CD4-positive, alpha-beta T cell treated with Interleukin-6 for 4 hours (primary cell): ENCODE data around the gene KIF15.
"Not testable (repeated sequence)": the region's sequence is repeated elsewhere in the genome, so short reads cannot be mapped to it uniquely, and the experiment has no call there.

Experiments
- DNase-seq: peaks from one replicate; pipeline ENCODE4 v3.0.0-alpha.2; 2020; ENCODE audit warnings: mixed read lengths

The KIF15 gene, protein sequence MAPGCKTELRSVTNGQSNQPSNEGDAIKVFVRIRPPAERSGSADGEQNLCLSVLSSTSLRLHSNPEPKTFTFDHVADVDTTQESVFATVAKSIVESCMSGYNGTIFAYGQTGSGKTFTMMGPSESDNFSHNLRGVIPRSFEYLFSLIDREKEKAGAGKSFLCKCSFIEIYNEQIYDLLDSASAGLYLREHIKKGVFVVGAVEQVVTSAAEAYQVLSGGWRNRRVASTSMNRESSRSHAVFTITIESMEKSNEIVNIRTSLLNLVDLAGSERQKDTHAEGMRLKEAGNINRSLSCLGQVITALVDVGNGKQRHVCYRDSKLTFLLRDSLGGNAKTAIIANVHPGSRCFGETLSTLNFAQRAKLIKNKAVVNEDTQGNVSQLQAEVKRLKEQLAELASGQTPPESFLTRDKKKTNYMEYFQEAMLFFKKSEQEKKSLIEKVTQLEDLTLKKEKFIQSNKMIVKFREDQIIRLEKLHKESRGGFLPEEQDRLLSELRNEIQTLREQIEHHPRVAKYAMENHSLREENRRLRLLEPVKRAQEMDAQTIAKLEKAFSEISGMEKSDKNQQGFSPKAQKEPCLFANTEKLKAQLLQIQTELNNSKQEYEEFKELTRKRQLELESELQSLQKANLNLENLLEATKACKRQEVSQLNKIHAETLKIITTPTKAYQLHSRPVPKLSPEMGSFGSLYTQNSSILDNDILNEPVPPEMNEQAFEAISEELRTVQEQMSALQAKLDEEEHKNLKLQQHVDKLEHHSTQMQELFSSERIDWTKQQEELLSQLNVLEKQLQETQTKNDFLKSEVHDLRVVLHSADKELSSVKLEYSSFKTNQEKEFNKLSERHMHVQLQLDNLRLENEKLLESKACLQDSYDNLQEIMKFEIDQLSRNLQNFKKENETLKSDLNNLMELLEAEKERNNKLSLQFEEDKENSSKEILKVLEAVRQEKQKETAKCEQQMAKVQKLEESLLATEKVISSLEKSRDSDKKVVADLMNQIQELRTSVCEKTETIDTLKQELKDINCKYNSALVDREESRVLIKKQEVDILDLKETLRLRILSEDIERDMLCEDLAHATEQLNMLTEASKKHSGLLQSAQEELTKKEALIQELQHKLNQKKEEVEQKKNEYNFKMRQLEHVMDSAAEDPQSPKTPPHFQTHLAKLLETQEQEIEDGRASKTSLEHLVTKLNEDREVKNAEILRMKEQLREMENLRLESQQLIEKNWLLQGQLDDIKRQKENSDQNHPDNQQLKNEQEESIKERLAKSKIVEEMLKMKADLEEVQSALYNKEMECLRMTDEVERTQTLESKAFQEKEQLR (N-terminal part only)

DNA sequence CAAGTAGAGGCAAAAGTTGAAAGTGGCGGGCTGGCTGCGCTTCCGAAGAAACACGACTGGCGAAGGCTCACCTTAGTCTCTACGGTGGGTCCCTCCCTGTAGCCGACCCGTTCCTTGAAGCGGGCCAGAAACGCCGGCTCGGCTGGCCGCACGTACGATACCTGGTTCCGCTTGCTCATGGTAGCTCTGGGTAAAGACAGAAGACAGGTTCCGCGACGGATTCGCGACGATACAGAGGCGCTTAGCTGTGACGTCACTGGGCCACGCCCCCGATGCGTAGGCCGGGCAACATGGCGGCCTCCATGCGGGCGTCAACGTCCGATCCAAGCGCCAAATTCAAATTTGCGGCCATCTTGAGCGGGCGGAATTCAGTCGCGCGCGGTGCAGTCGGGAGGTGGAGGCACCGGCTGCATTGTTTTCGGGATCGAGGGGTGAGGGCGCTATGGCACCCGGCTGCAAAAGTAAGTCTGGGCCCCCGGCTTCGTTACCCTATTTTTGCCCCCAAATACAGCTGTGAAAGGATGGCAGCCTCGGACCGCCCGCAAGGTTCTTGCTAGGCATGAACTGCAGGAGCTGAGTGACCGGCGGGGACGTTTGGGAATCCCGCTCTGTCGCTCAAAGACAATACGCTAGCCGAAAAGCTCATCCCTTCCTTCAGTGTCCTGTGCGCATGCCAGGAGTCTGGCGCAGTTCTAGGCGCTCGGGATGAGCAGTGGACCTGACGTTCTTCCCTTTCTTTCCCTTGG, at the start of gene KIF15, which contains the start of gene KIAA1143:
TSS of gene KIF15 (plus strand) at position 371 of the 746 bp plus-strand sequence. CDS start at position 443, 72 bp downstream.
TSS of gene KIAA1143 (minus strand) at position 196 of the 746 bp plus-strand sequence. CDS start at position 179, 17 bp downstream.
- DNase-seq, result peak; percentile 98

DNA sequence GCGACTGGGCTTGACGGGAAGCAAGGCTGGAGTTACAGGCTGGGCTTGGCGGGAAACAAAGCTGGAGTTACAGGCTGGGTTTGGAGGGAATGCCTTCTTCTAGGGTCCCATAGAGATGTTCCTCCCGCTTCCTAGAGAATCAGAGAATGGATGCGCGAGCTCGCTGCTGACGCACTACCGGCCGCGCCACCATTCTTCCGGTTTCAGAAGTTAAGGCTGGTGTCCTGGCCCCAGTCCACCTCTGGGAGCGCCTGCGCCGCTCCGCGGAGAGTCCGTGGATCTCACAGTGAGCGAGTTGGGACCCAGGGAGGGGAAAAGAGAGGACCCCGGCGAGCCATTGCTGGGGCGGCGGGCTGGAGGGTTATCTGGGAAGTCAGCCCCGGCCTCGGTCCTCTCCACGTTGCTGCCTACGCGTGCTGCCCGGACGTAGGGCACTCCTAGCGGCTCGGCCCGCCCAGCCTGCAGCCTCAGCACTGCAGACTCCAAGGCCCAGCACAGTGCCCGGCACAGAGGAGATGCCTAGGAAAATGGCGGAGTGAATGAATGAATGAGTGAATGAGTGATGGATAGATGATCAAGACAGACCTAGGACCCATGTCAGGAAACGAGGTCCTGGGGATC, 49.0 kb upstream of the KIF15 start, which contains the start of gene ZNF502:
TSS of gene ZNF502 (plus strand) at position 206 of the 621 bp plus-strand sequence. CDS start 7,602 bp downstream, outside the sequence.
- peak; percentile 60 for DNase-seq

DNA sequence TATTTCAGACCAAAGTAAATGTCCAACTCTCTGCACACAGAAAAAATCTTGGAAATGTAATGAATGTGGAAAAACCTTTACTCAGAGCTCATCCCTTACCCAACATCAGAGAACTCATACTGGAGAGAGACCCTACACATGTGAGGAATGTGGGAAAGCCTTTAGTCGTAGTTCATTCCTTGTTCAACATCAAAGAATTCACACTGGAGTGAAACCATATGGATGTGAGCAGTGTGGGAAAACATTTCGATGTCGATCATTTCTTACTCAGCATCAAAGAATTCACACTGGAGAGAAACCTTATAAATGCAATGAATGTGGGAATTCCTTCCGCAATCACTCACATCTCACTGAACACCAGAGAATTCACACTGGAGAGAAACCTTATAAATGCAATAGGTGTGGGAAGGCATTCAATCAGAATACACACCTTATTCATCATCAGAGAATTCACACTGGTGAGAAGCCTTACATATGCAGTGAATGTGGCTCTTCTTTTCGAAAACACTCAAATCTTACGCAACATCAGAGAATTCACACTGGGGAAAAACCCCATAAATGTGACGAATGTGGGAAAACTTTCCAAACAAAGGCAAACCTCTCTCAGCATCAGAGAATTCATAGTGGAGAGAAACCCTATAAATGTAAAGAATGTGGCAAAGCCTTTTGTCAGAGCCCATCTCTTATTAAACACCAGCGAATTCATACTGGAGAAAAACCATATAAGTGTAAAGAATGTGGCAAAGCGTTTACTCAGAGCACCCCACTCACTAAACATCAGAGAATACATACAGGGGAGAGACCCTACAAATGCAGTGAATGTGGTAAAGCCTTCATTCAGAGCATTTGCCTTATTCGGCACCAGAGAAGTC, 40.1 kb upstream of the KIF15 start:
- no peak for DNase-seq

DNA sequence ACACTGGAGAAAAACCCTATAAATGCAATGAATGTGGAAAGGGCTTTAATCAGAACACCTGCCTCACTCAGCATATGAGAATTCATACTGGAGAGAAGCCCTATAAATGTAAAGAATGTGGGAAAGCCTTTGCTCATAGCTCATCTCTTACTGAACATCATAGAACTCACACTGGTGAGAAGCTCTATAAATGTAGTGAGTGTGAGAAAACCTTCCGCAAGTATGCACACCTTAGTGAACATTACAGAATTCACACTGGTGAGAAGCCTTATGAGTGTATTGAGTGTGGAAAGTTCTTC, 39.5 kb upstream of the KIF15 start:
- DNase-seq, result no peak

DNA sequence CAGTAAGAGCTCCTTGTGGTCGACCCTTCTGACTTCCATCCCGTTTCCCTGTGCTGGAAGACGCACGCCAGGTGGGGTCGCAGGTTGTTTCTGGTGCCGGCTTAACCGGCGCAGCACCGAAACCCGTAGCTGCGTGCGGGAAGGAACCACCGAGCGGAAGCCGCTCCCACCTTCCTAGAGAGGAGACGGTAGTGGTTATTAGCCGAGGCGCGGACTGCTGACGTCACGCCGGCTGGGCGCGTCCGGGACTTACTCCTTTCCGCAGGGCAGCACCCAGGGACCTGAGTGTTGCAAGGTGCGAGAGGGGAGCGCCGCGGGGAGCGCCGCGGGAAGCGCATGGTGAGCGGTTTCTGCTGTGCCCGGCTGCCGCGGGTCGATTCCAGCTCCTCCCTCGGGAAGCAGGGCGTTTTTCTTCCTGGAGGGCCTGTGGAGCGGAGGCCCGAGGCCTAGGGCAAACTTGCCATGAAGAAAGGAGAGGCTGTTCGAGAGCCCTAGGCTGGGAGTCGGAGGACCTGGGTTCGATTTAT, 32.1 kb upstream of the KIF15 start, which contains the start of gene ZNF501:
TSS of gene ZNF501 (plus strand) at position 252 of the 527 bp plus-strand sequence. CDS start 4,787 bp downstream, outside the sequence.
- DNase-seq, result peak; percentile 88

DNA sequence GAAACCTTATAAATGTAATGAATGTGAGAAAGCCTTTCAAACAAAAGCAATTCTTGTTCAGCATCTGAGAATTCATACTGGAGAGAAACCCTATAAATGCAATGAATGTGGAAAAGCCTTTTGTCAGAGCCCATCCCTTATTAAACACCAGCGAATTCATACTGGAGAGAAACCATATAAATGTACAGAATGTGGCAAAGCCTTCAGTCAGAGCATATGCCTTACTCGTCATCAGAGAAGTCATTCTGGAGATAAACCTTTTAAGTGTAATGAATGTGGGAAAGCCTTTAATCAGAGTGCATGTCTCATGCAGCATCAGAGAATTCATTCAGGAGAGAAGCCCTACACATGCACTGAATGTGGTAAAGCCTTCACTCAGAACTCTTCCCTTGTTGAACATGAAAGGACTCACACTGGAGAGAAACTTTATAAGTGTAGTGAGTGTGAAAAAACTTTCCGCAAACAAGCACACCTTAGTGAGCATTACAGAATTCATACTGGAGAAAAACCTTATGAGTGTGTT, 26.9 kb upstream of the KIF15 start:
- no peak for DNase-seq

DNA sequence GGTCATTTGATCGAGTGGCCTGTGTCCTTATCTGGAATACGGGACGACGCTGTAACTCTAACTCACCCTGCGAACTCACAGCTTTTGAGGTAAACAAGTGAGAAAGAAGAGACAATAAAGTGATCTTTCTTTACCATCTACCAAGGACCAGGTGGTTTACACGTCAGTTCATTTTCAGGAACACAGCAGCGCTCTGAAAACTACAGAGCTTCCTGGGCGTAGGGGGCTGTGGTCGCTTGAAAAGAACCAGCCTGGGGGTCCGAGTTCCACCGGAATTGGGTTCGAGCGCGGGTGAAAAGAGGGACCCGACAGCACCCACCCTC, 532 bp upstream of the KIF15 start:
- DNase-seq, result no peak

DNA sequence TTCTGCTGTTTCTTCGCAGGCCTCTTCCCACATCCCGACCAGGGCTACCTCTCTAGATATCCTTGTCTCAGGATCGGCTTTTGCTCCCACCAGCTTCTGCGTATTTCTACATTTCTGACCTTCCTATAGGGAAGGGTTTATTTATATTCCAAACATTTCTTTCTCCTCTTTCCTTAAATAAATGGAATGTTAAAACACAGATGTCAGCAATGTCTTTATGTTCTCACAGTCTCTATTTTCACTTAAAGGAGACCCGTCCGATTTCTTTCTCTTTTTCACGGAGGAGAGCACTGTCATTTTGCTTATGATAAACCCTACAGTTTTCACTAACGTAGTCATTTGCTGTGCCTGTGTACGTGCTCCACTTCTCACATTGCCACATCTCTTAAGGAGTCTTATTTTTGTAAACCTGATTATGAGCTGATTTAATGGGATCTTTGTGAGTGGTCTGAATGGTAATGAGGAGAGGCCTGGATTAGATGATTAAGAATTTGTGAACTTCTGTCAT, 630 bp downstream of the KIF15 start:
- no peak for DNase-seq

DNA sequence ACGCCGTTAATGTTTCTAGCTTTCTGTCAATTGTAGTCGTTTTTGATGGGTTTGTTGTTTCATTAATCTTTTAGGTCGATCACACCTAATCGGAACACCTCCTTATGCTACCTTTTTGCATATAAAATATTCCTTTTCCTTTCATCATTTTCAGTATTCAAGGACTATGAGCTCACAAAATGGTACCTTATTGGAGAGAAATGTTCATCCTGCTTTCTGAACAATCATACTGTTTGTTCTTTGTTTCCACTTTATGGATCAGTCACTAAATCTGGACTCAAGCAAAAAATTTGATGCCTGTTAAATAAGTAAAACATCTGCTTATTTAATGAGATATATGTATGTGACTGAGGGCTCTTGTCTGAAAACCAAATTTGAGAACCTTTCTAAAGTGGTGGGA, 1.1 kb downstream of the KIF15 start:
- no peak for DNase-seq

DNA sequence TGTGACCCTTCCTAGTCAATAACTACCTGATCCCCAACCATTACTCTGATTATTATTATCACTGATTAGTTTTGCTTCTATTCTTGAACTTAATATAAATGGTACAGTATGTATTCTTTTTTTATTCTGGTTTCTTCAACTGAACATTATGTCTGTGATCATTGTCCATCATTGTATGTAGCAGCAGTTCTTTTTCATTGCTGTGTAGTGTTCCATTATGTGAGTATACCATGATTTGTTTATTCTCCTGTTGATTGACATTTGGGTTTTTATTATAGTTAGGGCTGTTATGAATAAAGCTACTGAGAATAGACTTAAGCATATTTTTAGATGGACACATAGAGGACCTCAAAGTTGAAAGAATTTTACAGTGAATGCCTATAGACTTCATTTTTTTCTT, 2.7 kb downstream of the KIF15 start:
- no peak for DNase-seq

DNA sequence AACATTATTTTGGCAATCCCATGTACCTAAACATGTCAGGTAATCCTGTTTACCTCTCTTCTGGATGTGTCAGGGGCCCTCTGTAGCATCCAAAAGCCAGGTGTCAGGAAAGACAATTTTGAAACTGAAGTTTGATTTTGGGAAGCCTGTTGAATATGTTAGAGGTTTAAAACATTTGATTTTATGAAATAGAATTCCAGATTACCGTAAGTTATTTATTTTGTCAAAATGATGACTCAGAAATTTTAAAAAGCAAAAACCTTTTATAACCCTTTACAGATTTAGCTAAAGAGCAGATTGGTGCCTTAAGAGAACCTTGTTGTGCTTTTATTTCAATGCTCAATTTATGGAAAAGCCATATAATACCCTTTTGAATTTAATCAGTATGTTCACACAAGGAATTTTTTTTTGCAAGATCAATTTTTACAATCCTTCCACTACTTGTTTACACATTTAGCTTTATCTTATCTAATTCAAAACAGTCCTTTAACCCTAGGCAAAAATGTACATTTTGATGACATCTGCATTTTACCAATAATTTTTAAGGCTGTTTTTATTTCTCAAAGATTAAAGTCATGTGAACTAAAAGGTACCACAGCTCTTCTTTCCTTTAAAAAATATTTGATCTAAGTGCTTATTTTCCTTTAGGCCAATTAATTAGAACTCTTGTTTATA, 10.0 kb downstream of the KIF15 start:
- DNase-seq, result no peak

DNA sequence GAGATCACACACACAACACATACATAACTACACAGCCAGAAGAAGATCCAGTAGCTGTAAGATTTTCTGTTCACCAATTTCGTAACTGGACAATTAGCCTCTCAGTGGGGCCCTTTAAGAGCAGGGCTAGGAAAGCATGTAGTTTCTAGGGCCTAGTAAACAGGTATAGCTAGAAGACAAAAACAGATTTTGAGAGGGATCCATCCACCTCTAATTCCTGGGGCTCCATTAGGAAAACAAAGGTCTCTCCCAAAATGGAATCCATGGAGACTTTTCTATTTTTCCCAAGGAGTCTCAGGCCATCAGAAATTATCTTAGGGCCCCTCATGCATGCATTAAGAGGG, 10.5 kb downstream of the KIF15 start:
- DNase-seq, result no peak

DNA sequence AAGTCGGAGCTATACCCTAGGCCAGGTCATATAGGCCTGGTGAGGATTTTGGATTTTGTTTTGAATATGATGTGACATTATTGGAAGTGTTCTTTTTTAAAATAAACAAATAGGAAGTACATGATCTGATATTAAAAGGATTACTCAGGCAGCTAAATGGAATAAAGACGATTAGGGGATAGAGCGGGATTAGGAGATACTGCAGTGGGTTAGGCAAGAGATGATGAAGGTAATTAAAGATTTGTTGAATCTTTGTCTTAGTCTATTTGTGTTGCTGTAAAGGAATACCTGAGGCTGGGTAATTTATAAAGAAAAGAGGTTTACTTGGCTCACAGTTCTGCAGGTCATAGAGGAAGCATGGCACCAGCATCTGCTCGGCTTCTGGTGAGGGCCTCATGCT, 21.3 kb downstream of the KIF15 start:
- DNase-seq, result no peak

DNA sequence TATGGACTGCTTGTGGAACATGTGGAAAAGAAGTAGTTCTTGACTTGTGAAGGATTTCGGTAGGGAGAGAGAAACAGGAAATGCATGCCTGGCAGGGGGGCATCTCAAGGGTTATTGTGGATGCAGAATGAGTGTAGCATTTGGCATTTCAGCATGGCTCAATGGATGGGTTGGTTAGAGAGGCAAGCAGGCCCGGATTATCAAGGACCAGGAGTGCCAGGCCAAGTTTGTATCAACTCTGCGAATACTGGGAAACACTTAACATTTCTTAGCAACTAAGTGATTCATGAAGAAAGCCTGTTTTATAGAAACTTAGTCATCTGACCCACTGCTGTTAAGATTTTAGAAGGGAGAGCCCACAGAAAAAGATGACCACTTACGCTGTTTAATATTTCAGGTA, 33.6 kb downstream of the KIF15 start:
- DNase-seq, result no peak

DNA sequence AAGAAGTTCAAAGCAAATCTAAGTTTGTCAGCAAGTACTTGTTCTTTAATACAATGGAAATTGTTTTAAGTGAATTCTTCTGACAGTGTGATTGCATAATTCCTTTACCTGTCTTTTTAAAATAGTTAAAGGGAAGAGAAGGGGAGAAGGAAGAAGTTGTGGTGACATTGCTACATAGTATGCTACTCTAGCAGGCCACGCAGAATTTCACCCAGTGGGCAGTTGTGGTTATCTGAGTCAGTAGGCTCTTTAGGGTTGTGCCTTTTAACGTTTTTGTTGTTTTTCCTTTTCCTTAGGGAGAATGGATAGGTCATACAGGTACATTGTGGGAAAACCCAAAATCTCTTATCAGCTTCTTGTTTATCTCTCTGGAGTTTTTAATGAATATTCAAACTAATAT, 40.4 kb downstream of the KIF15 start:
- DNase-seq, result no peak

DNA sequence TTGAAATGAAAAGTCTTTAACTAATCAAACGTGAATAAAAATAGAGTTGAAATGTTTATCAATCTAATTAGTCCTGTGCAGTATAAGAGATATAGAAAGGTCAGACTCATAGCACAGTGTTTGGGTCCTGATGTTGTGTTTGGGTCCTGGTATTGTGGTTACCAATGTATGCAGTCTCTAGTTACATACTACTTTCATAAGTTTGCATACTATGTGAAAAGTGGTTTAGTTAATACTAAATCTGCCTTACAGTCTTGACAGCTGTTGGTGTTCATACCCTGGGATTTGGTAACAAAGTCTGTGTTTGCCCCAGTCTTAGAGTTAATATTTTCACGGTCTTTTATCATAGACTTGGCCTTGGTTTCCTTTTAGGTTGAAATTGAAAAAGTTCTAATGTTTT, 41.7 kb downstream of the KIF15 start:
- DNase-seq, result no peak

DNA sequence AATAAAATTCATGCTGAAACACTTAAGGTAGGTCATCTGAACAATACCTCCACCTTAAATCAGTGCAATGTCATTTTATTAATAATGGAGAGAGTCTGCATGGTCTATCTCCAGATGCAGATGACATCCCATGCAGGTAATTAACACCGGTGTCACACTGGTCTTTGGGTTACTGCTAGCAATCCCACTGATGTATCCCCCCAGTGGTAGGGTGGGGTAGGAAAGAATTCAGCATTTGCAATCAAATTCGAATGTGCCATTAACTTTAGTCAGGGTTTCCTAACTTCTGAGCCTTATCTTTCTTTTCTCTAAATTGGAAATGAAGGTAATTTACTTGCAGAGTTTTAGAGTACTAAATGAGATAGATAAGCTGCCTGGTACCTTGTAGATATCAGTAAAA, 44.4 kb downstream of the KIF15 start:
- DNase-seq, result no peak

DNA sequence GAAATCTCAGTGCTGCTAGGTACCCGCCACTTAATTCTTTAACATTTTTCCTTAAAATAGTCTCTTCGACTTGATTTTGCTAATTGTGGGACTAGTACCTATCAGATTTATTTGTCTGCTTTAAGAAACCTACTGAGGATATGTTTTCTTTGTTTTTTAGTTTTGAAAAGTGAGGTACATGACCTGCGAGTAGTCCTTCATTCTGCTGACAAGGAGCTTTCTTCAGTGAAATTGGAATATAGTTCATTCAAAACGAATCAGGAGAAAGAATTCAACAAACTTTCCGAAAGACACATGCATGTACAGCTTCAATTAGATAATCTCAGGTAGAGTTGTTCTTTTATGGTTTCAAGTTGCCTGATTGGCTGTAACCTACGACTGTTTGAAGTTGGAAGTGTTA, 53.2 kb downstream of the KIF15 start:
- no peak for DNase-seq

DNA sequence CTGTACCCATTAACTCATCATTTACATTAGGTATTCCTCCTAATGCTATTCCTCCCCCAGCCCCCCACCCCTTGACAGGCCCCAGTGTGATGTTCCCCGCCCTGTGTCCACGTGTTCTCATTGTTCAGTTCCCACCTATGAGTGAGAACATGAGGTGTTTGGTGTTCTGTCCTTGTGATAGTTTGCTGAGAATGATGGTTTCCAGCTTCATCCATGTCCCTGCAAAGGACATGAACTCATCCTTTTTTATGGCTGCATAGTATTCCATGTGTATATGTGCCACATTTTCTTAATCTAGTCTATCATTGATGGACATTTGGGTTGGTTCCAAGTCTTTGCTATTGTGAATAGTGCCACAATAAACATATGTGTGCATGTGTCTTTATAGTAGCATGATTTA, 54.7 kb downstream of the KIF15 start:
- DNase-seq, result not testable (repeated sequence)
